HG02678 (cell line): Measurements from ENCODE around the gene THAP7.
"Not testable (repeated sequence)": the region's sequence is repeated elsewhere in the genome, so short reads cannot be mapped to it uniquely, and the experiment has no call there.

Source experiments
- ATAC-seq: cut with Tn5 transposase; IDR thresholded peaks from one replicate; pipeline ENCODE4 v1.9.1; 2021; ENCODE audit warnings: mild to moderate bottlenecking, moderate library complexity; ENCODE audit not compliant: unreplicated experiment

THAP7 gene

DNA sequence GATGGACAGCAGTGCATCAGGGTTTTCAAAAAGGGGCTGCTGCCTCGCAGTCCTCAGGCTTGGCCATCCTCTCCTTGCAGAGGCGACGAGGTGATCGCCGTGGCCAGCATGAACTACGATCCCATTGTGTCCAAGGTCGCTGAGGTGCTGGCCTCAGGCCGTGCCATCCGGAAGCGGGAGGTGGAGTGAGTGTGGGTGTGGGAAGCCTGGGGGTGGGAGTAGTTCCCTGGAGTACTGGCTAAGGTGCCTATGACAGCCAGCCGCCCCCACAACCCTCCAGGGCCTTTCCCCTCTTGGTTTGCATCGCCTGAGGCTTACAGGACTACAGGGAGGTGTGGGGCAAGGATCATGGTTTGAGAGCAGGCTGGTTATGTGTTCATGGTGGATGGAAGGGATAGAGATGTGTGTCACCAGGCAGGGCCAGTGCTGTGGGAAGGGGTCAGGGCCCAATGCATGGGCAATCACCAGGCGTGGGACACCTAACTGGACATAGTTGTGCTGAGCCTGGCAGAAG lies 21.9 kb downstream of the THAP7 start:
- no peak for ATAC-seq

DNA sequence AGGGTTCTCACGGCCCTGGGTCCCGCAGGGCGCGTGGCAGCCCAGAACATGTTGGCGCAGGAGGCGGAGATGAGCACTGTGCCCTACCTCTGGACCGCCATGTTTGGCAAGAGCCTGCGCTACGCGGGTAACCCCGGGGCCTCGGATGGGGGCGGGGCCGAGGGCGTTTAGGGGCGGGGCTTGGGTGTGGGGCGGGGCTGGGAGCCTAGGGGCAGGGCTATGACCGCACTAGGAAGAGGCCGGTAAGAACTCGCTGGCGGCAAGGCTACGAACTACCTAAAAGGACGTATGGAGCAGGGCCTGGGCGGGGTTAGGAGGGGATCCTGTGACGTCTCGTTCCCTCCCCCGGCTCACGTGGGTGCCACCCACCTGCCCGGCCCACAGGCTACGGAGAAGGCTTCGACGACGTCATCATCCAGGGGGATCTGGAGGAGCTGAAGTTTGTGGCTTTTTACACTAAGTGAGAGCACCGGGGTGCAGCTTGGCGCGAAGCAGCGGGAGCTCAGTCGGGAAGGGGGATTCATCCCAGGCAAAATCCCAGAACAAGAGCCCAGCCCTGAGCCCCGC lies 22.6 kb downstream of the THAP7 start:
- no peak for ATAC-seq

DNA sequence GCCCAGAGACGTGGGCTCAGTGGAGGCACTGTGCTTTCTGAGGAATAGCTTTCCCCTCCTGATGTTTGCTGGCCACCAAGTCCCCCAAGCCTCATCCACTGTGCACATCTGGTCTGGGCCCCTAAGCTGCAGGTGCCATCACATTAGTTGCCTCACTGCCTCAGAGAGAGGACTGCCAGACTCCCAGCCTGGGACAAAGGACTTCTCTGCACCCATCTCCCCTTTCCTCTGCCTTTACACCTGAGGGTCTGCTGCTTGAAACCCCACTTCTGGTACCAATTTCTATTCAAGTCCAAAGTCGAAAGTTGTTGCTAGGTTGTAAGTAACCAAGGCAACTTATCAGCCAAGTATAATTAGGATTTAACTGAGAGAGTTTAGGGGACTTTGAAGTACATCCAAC lies 23.5 kb downstream of the THAP7 start:
- no peak for ATAC-seq

DNA sequence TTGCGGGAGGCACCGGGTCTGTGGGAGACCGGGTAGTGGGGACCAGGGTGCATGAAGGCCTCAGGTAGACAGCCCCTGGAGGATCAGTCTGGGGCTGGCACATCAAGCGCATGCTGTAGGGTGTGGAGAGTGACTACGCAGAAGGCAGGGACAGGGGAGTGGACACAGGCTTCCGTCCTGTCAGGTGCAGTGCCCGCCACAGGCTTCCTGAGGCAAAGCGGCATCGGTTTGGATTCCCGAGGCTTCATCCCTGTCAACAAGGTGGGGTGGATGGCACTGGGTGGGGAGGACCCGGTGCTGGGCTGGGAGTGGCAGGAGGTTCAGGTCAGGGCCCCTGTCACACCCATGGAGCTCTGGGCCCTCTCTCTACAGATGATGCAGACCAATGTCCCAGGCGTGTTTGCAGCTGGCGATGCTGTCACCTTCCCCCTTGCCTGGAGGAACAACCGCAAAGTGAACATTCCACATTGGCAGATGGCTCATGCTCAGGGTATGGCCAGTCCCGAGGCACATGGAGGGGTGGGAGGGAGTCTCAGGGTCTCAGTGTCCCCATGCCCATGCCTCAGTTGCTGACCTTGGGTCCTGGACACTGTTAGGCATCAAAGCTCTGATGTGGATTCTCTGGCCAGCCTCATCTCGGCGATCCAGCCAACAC lies 24.3 kb downstream of the THAP7 start:
- ATAC-seq, result no peak

DNA sequence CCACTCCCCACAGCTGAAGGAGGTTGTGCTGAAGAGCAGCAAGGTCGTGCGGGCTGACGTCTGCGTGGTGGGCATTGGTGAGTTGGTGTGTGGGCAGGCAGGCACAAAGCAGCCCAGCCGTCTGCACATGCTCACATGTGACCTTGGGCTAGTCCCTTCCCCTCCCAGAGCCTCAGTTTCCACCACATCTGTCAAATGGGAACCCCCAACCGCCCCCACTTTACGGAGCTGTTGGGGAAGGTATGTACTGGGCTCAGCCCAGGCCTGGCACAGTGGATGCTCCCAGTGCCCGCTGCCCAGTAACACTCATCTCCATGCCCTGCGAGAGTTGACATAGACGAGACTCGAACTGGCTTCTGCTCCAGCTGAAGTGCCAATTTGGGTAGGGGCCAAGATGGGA lies 24.9 kb downstream of the THAP7 start:
- ATAC-seq, result no peak

DNA sequence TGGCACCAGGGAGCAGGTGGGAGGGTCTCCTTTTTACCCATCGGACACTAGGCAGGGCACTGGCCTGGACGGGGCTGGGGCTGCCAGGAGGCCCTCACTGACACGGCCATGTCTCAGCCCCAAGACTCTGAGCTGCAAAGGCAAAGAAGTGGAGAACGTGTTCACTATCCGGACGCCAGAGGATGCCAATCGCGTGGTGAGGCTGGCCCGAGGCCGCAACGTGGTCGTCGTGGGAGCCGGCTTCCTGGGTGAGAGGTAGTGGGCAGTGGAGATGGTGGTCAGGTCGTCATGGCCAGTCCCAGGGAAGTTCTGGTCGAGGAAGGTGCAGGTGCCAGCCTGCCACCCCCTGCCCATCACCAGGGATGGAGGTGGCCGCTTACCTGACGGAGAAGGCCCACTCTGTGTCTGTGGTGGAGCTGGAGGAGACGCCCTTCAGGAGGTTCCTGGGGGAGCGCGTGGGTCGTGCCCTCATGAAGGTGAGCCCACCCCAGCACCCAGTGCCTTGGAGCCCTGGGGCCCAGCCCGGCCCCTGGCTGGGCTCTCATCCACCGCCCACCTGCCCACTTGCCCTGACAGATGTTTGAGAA lies 25.5 kb downstream of the THAP7 start:
- ATAC-seq, result no peak

DNA sequence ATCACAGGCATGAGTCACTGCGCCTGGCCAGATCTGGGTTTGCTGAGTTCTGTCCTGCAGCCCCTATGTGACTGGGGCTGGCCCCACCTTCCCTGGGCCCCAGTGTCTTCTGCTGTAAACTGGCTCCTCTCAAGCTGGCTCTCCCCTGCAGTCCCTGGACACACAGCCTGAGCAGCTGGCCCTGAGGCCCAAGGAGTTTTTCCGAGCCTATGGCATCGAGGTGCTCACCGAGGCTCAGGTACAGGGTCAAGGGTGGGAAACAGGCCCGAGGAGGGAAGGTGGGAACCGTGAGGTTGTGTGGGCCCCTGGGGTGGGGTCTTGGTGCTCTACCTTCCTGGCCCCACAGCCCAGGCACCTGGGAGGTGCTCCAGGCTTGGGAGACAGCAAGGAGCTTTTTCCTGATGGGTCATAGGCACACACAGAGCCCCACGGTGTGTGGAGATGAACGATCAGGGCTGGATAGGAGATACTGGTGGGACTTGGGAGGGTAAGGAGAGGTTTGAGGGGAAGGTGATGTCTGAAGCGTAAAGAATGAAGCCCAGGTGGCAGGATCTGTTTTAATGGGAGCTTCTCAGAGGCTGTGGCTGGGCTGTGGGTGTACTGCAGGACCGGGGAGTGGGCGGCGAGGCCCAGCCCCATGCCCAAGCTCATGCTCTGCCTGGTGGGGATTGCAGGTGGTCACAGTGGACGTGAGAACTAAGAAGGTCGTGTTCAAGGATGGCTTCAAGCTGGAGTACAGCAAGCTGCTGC lies 26.2 kb downstream of the THAP7 start:
- no peak for ATAC-seq

DNA sequence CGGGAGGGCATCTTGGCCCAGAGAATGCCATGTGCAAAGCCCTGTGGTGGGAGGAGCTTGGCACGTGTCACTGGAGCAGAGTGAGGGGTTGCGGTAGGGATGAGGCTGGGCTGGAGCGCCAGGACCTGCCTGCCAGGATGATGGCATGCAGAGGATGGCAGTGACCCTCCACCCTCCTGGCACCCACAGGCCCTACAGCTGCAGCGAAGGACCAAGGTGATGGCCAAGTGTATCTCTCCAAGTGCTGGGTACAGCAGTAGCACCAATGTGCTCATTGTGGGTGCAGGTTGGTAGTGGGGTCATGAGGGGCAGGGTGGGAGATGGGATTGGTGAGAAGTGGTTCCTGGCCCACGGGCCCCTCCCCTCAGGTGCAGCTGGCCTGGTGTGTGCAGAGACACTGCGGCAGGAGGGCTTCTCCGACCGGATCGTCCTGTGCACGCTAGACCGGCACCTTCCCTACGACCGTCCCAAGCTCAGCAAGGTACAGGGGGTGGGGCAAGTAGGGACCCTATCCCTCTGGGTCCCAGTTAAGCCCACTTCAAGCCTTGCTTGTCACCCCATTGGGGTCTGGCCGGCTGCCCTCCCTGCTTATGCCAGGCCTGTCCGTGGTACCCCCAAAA lies 27.5 kb downstream of the THAP7 start:
- no peak for ATAC-seq

DNA sequence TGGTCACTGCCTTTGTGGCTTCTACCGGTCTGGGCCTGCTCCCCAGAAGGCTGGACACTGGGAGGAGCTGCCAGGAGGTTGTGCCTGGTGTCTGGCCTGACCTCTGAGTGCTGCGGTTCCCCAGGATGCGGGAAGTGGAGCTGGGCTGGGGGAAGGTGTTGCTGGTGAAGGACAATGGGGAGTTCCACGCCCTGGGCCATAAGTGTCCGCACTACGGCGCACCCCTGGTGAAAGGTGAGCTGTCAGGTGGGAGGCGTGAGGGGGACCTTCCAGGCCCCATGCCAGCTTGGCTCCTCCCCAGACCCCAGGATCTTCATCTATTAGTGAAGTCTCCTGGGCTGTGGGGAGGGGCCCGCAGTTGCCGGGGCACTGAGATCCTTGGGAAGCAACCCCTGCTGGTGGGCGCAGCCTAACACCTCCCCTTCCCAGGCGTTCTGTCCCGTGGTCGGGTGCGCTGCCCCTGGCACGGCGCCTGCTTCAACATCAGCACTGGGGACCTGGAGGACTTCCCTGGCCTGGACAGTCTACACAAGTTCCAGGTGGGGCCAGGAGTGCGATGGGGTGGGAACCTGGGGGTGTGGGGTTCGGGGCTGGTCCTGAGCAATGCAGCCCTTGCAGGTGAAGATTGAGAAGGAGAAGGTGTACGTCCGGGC lies 28.2 kb downstream of the THAP7 start:
- no peak for ATAC-seq

DNA sequence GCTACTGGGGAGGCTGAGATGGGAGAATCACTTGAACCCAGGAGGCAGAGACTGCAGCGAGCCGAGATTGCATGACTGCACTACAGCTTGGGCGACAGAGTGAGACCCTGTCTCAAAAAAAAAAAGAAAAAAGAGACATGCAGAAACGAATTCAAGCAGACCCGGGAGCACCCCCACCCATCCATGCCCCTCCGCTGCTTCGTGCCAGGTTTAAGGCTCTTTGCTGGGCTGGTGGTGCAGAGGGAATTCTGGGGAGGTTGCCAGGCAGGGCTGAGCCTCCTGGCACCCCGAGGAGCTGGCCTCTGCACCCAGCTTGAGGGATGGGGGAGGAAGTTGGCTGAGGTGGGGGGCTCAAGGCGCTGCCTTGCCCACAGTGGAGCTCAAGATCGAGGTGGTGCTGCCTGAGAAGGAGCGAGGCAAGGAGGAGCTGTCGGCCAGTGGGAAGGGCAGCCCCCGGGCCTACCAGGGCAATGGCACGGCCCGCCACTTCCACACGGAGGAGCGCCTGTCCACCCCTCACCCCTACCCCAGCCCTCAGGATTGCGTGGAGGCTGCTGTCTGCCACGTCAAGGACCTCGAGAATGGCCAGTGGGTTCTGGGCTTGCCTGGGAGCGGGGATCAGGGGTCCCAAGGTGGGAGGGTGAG lies 28.9 kb downstream of the THAP7 start:
- no peak for ATAC-seq

DNA sequence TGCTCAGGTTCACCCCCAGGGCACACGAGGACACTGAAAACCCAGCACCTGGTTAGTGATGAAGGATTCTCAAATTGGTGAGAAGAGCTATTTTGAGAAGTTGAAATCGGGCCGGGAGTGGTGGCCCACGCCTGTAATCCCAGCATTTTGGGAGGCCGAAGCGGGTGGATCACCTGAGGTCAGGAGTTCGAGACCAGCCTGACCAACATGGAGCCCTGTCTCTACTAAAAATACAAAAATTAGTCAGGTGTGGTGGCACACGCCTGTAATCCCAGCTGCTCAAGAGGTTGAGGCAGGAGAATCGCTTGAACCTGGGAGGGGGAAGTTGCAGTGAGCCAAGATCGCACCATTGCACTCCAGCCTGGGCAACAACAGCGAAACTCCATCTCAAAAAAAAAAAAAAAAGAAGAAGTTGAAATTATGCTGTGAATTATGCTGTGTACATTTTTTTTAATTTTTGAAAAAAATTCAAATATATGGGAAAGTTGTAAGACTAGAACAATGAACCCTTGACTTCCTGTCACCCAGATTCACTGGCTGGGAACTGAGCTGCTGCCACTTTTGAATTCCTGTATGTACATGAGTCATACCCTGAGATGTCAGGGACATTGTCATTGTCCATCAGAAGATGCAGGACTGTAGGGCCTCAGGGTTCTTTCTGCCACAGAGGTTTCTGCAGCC lies 29.8 kb downstream of the THAP7 start:
- ATAC-seq, result not testable (repeated sequence)

DNA sequence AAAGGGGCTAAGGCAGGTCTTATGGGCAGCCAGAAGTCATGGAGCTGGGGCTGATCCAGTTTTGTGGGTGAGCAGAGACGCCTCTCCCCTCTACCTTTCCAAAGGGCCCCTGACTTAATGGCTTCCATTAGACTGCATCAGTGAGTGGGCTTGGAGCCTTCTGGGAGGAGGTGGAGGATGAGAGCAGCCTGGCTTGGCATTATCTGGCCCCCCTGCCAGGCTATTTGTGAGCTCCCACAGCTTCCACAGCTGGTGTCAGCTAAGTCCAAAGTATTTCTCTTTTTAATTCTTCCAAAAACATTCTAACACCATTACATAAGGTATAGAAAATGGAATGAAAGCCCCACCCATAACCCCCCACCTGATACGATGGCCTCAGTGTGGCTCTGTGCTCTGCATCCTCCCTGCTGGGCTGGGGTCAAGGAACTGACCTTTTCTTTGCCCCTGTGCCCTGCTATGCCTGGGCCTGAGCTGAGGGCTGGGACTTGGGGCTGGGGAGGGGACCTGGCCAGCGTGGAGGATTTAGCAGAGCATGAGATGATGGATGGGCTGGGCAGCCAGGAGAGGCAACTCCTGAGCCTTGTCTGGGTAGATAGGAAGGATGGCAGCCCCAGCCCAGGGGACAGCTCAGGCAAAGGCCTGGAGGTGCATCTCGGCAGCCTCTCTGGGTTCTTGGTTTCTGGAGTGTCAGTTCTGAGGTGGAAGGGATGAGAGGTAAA lies 30.8 kb downstream of the THAP7 start:
- ATAC-seq, result no peak

DNA sequence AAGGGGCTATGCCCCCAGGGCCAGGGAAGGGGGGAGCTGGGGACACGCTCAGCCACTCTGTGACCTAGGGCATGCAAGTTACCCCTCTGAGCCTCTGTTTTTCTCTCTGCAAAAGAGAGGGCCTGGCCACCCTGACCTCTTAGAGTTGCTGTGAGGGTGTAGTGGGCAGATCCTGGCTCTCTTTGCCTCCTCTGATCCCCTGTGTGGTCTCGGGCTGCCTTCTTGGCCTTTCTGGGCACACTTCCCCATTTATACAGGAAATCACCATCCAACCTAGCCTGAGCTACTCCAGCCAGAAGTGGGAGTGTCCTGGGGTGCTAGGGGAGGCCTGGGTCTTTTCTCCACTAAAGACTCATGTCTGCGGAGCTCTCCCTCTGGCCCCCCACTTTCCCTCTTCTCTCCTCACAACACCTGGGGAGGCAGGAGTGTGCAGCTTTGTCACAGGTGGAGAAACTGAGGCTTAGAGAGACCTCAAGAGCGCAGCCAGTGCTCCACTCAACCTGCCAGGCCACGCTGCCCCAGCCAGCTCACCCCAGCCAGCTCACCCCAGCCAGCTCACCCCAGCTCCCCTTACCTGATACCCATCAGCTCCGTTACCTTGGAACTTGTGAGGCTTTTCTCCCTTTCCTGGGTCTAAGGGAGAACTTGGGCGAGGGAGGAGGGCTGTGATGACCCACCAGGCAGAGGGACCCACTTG lies 33.5 kb downstream of the THAP7 start:
- ATAC-seq, result no peak

DNA sequence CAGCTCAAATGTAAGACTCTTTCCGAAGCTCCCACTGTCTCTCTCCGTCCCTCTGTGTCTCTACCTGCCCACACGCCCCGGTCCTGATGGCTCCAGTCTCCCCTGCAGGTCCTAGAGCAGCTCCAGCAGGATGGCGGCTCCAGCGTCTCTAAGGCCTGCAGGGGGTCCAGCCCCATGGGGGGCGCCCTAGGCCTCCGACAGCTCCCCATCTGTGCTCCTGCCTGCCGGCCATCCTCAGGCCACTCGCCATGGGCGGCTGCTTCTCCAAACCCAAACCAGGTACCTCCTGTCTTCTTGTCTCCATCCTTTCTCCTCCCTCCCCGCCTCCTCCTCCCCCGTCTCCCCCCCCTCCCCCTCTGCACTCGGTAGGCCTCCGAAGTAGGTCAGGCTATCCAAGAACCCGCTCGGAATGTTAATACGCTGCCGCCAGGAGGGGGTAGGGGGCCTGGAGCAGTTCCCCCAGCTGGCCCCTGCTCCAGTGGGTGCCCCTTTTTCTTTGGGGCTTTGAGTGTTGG lies 34.2 kb downstream of the THAP7 start:
- ATAC-seq, result no peak

DNA sequence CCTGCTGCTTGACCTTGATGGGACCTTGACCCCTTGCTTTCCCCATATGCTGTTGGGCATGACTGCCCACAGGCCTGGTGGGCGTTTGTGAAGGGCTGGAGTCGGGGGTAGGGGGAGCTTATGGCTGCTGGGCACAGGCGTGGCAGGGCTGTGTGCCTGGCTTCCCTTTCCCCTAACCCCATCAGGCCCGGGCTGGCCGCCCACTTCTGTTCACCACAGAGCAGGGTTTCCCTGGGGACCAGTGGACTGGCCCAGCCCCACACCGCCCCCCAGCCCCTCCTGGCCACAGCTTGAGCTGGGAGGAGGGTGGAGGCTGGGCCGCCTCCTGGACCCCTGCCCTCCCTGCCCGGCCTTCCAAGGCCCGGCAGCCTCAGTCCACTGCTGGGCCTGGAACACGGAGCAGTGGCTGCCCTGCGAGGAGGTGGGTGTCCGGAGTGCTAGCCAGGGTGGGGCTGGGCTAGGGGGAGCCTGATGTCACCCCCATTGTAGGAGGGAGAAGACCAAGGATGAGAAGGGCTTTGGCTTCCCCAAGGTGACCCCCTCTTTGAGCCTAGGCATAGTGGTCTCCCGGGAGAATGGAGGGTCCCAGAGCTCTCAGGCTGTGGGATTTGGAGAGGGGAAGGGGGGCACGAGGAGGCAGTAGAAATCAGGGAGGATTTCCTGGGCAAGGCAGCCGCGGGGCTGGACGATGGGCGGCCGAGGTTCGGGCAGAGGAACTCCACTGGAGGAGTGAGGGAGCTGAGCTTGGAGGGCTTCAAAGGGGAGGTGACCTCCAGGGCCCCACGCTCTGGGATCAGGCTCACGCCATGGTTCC lies 34.8 kb downstream of the THAP7 start, which contains the start of gene AIFM3:
TSS of gene AIFM3 (plus strand) at position 373 of the 814 bp plus-strand sequence. CDS start 690 bp downstream, outside the sequence.
- ATAC-seq, result no peak

DNA sequence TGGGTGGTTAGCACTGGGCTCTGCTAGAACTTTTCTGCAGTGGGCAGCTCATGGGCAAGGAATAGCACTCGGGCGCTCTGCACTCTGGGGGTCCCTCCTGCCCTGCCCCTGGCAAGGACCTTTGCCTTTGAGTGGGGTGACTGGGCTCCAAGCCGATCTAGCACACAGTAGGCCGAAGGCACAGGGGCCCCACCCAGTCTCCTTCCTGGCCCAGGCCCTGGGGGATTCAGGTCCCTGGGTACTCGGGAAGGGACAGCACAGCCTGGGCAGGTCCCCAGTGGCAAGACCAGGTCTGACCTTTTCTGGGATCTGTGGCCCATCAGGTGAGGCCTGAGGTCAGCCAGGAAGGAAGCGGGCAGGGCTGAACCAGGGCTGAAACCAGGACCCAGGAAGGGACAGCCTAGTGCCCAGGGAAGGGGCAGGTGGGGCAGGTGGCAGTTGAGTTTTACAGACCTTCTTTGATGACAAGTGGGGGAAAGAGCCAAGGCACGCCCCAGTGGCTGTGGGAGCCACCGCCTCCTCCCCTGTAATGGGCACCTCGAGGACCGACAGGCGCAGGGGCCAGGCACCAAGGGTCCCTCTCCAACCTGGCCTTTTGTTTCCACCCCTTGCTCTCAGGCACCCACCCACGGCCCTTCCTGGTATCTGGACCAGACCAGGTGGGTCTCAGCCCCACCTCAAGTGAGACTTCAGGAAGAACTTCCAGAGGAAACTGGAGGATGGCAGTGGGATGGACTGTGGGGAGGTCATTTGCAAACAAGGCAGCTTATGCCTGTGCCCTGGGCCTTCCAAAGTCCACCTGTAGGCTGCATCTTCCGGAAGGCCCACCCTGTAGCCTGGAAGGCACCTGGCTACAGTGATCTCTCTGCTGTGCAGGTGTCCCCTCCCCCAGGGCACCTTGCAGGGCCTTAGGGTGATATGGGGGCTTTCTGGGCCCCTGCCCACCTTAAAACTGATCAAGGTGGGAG lies 35.7 kb downstream of the THAP7 start:
- ATAC-seq, result no peak
